ENCODE measurements around the gene BDKRB2.

Gene BDKRB2

DNA sequence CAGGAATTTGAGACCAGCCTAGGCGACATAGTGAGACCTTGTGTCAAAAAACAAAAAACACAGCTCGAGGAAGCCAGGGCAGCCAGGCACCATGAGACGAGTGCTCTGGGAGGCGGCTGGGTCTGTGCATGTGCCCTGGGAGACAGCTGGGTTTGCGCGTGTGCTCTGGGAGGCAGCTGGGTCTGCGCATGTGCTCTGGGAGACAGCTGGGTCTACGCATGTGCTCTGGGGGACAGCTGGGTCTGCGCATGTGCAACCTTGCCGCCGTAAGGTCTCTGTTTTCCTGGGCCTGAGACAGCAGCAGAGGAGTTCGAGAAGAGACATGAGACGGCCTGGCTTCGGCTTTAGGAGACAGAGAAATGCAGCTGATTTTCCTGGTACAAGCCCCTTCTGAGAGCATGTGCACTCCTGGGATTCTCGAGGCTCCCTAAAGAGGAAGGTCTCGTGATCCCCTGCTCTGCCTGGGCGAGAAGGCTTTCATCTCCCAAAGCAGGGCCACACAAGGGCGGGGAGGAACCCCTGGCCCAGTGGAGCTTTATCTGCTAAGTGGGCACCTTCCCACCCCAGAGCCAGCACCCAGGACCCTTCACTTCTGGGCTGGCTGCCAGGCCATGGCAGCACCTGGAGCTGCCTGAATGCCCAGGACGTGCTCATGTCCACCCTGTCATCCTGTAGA is 47.8 kb downstream of the BDKRB2 start:
- H3K27me3 ChIP-seq (ENCODE audit: insufficient read depth, low read depth): no peaks in the 10 kb centered on the region
- no peaks in the 10 kb centered on the region for H3K4me1 ChIP-seq (ENCODE audit: low read depth, poor library complexity, severe bottlenecking)
- no peak overlapping the region for H2AFZ ChIP-seq (ENCODE audit: low read depth)
- no peak overlapping the region for H3K4me3 ChIP-seq (IDR thresholded peaks at IDR 0.05; ENCODE audit: insufficient read depth, low read depth, low read length)
- H3K36me3 ChIP-seq (ENCODE audit: insufficient read depth): no peaks in the 10 kb centered on the region
- H3K9ac ChIP-seq: no peak overlapping the region
- H3K4me2 ChIP-seq: no peak overlapping the region
- H3K27ac ChIP-seq: no peak overlapping the region
- TF ChIP-seq, protein P1, sequence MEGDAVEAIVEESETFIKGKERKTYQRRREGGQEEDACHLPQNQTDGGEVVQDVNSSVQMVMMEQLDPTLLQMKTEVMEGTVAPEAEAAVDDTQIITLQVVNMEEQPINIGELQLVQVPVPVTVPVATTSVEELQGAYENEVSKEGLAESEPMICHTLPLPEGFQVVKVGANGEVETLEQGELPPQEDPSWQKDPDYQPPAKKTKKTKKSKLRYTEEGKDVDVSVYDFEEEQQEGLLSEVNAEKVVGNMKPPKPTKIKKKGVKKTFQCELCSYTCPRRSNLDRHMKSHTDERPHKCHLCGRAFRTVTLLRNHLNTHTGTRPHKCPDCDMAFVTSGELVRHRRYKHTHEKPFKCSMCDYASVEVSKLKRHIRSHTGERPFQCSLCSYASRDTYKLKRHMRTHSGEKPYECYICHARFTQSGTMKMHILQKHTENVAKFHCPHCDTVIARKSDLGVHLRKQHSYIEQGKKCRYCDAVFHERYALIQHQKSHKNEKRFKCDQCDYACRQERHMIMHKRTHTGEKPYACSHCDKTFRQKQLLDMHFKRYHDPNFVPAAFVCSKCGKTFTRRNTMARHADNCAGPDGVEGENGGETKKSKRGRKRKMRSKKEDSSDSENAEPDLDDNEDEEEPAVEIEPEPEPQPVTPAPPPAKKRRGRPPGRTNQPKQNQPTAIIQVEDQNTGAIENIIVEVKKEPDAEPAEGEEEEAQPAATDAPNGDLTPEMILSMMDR (conservative IDR thresholded peaks at IDR 0.05; ENCODE audit: low read depth, low read length): no peak
- H3K79me2 ChIP-seq (ENCODE audit: insufficient read depth, low read depth): no peaks in the 10 kb centered on the region
- H4K20me1 ChIP-seq (ENCODE audit: insufficient read depth): no peaks in the 10 kb centered on the region

DNA sequence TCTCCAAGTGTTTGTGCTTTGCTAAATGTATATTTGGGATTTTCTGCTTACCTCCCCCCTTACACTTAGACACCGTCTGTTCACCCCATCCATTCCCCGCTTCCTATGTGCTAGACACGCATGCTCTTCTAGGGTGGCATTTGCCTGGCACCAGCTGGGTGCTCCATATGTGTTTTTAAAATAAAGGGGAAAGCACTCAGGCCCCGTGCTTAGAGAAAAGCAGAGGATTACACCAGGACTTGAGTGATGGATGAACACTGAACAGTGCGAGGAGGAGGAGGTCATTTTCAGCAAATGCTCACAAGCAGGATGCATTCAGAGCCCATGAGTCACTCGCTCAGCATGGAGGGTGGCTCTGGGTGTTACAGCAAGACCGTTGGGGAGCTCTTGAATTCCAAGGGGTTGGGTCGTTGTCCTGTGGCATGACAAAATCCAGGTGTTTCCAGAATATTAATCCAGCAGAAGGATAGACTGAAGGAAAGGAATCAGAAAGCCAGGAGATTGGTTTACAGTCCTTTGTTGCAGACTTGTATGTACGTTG is 48.4 kb downstream of the BDKRB2 start:
- H3K27me3 ChIP-seq (ENCODE audit: insufficient read depth, low read depth): no peaks in the 10 kb centered on the region
- TF ChIP-seq, protein P1 (conservative IDR thresholded peaks at IDR 0.05; ENCODE audit: low read depth, low read length): no peak
- H3K4me1 ChIP-seq (ENCODE audit: low read depth, poor library complexity, severe bottlenecking): no peaks in the 10 kb centered on the region
- H4K20me1 ChIP-seq (ENCODE audit: insufficient read depth): no peaks in the 10 kb centered on the region
- H3K36me3 ChIP-seq (ENCODE audit: insufficient read depth): no peaks in the 10 kb centered on the region
- no peak overlapping the region for H3K4me2 ChIP-seq
- no peak overlapping the region for H3K27ac ChIP-seq
- H3K9ac ChIP-seq: no peak overlapping the region
- H3K79me2 ChIP-seq (ENCODE audit: insufficient read depth, low read depth): no peaks in the 10 kb centered on the region
- no peak overlapping the region for H3K4me3 ChIP-seq (IDR thresholded peaks at IDR 0.05; ENCODE audit: insufficient read depth, low read depth, low read length)
- H2AFZ ChIP-seq (ENCODE audit: low read depth): no peak overlapping the region

DNA sequence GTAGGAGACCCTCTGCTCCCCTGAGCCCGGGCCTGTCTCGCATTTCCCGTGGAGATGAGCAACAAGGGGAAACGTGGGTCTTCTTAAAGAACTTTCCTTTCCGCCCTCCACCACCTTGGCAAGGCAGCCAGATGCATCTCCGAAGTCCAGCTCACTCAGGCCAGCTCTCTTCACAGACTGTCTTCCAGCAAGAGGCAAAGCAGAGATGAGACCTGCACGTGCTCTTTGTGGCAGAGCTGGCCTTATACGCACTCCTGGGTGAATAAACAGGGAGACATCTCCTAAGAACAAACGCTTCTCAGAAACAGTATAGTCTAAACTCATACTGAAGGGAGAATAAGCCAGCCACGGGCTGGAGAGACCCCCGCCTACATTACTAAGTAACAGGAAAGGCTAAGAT is 50.0 kb downstream of the BDKRB2 start:
- no peaks in the 10 kb centered on the region for H3K27me3 ChIP-seq (ENCODE audit: insufficient read depth, low read depth)
- no peak overlapping the region for H3K4me3 ChIP-seq (IDR thresholded peaks at IDR 0.05; ENCODE audit: insufficient read depth, low read depth, low read length)
- TF ChIP-seq, protein P1 (conservative IDR thresholded peaks at IDR 0.05; ENCODE audit: low read depth, low read length): no peak
- H3K9ac ChIP-seq: no peak overlapping the region
- H3K36me3 ChIP-seq (ENCODE audit: insufficient read depth): no peaks in the 10 kb centered on the region
- H3K79me2 ChIP-seq (ENCODE audit: insufficient read depth, low read depth): no peaks in the 10 kb centered on the region
- no peak overlapping the region for H3K4me2 ChIP-seq
- no peaks in the 10 kb centered on the region for H3K4me1 ChIP-seq (ENCODE audit: low read depth, poor library complexity, severe bottlenecking)
- H4K20me1 ChIP-seq (ENCODE audit: insufficient read depth): no peaks in the 10 kb centered on the region
- no peak overlapping the region for H3K27ac ChIP-seq
- no peak overlapping the region for H2AFZ ChIP-seq (ENCODE audit: low read depth)

DNA sequence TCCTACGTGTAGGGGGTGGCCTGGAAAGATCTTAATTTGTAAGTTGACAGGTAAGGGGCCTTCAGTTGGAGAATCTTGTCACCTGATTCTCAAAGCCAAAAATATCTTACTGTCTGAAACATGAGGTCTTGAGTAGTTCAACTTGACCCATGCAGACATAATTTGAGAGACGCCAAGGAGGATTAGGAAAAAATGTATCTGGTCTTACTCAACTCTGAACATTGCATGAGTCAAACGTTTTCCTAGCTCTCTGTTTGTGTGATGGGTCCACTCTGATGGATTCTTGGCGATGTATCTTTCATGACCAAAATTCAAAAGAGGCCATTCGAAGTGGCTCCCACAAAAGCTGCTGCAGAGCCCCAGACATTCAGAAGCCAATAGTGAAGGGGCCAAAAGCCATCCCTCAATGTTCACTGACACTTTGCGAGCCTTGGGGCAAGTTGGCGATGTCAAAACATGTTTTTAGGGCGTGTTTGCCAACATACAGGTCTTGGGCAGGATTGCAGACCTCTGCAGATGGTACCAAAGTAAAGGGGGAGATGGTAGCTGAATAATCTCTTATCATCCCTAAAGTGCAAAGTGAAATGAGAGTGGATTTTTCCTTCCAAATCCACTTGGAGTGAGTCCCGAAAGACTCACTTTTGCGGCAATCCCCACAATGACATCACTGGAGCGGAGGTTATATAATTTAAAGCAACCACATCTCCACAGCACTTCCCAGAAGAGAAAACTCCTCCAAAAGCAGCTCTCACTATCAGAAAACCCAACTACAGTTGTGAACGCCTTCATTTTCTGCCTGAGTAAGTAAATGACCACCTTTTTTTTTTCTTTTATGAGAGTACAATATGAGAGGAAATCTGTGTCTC is 51.1 kb downstream of the BDKRB2 start, which contains the start of gene BDKRB1:
BDKRB1 (plus strand) TSS at position 710 of the 866 bp plus-strand sequence. CDS start 7,473 bp downstream, outside the sequence.
- Histone ChIP-seq H3K9ac (no peak within 1 kb of the TSS), H3K79me2 (ENCODE audit: insufficient read depth, low read depth) (no peaks in the 10 kb centered on the region), H3K36me3 (ENCODE audit: insufficient read depth) (no peaks in the 10 kb centered on the region), H2AFZ (ENCODE audit: low read depth) (no peak within 1 kb of the TSS), H3K4me3 (IDR thresholded peaks at IDR 0.05; ENCODE audit: insufficient read depth, low read depth, low read length) (no peak within 1 kb of the TSS), H3K4me2 (no peak within 1 kb of the TSS), H3K4me1 (ENCODE audit: low read depth, poor library complexity, severe bottlenecking) (no peaks in the 10 kb centered on the region), H3K27me3 (ENCODE audit: insufficient read depth, low read depth) (no peaks in the 10 kb centered on the region), H3K27ac (no peak within 1 kb of the TSS), H4K20me1 (ENCODE audit: insufficient read depth) (no peaks in the 10 kb centered on the region)
- TF ChIP-seq, protein P1 (conservative IDR thresholded peaks at IDR 0.05; ENCODE audit: low read depth, low read length): no peak

Data from KMS-11 (cell line).